HUES48 (cell line): ENCODE data around the gene PDGFC.

Source experiments
- H3K27ac ChIP-seq: one replicate; pipeline ENCODE4 v1.7.0; 2013; ENCODE audit warnings: low read depth, low read length, inconsistent platforms
- H3K27me3 ChIP-seq: 2 replicates; pipeline ENCODE4 v1.6.1; 2013; ENCODE audit warnings: mild to moderate bottlenecking, low read length; ENCODE audit not compliant: control insufficient read depth, insufficient read depth
- H3K36me3 ChIP-seq: 2 replicates; pipeline ENCODE4 v1.6.1; 2013; ENCODE audit warnings: low read length; ENCODE audit not compliant: control insufficient read depth, insufficient read depth
- H3K4me1 ChIP-seq: 2 replicates; pipeline ENCODE4 v1.6.1; 2013; ENCODE audit warnings: mild to moderate bottlenecking, low read length; ENCODE audit not compliant: control insufficient read depth, insufficient read depth
- H3K4me3 ChIP-seq: 2 replicates; pipeline ENCODE4 v1.5.1; 2013; ENCODE audit warnings: mild to moderate bottlenecking, low read depth, low read length
- H3K9ac ChIP-seq: 2 replicates; pipeline ENCODE4 v1.6.1; 2013; ENCODE audit warnings: mild to moderate bottlenecking, low read depth, low read length, moderate library complexity
- H3K9me3 ChIP-seq: 2 replicates; pipeline ENCODE4 v1.6.1; 2013; ENCODE audit warnings: low read length; ENCODE audit not compliant: control insufficient read depth, insufficient read depth

The PDGFC gene

GRCh38 chr4:156974264-156974663 lies 2.7 kb upstream of the PDGFC start:
- Histone ChIP-seq H3K9me3 (no peaks in the 10 kb centered on the region), H3K9ac (no peak overlapping the region), H3K4me1 (peaks cover 24% of the 10 kb centered on the region), H3K36me3 (no peaks in the 10 kb centered on the region), H3K27me3 (peaks cover 14% of the 10 kb centered on the region), H3K4me3 (no peak overlapping the region), H3K27ac (no peak overlapping the region)

GRCh38 chr4:156972379-156973015 lies 898 bp upstream of the PDGFC start:
- H3K9ac ChIP-seq: no peak overlapping the region
- peak overlapping the region; percentile 79 for H3K4me3 ChIP-seq
- H3K27ac ChIP-seq: no peak overlapping the region
- peaks cover 22% of the 10 kb centered on the region for H3K4me1 ChIP-seq
- H3K36me3 ChIP-seq: no peaks in the 10 kb centered on the region
- no peaks in the 10 kb centered on the region for H3K9me3 ChIP-seq
- peaks cover 17% of the 10 kb centered on the region for H3K27me3 ChIP-seq

- Histone ChIP-seq H3K4me1 (peaks cover 20% of the 10 kb centered on the region), H3K9ac (peak overlapping the region; percentile 58; the same call in 1 of the 2 replicates), H3K36me3 (no peaks in the 10 kb centered on the region), H3K27ac (peak overlapping the region; percentile 64), H3K9me3 (no peaks in the 10 kb centered on the region), H3K4me3 (peak overlapping the region; percentile 79), H3K27me3 (peaks cover 17% of the 10 kb centered on the region)
Measured at GRCh38 chr4:156971165-156971675, 379 bp downstream of the PDGFC start.

GRCh38 chr4:156970501-156971164 lies 966 bp downstream of the PDGFC start:
- Histone ChIP-seq H3K9me3 (no peaks in the 10 kb centered on the region), H3K4me3 (peak overlapping the region; percentile 79), H3K27ac (no peak overlapping the region), H3K4me1 (peaks cover 20% of the 10 kb centered on the region), H3K36me3 (no peaks in the 10 kb centered on the region), H3K9ac (0 out of 2 replicates have a peak overlapping the region, but pooled peaks have one; percentile 4), H3K27me3 (peaks cover 17% of the 10 kb centered on the region)

GRCh38 chr4:156969911-156970310 lies 1.7 kb downstream of the PDGFC start:
- H3K27ac ChIP-seq: no peak overlapping the region
- peaks cover 20% of the 10 kb centered on the region for H3K4me1 ChIP-seq
- peaks cover 17% of the 10 kb centered on the region for H3K27me3 ChIP-seq
- H3K36me3 ChIP-seq: no peaks in the 10 kb centered on the region
- H3K4me3 ChIP-seq: peak overlapping the region; percentile 79
- no peaks in the 10 kb centered on the region for H3K9me3 ChIP-seq
- H3K9ac ChIP-seq: peak overlapping the region; percentile 7; the same call in 1 of the 2 replicates

GRCh38 chr4:156969101-156969500 lies 2.5 kb downstream of the PDGFC start:
- no peaks in the 10 kb centered on the region for H3K9me3 ChIP-seq
- H3K4me3 ChIP-seq: peak overlapping the region; percentile 79; the same call in 1 of the 2 replicates
- no peaks in the 10 kb centered on the region for H3K36me3 ChIP-seq
- H3K27ac ChIP-seq: no peak overlapping the region
- H3K9ac ChIP-seq: no peak overlapping the region
- peaks cover 20% of the 10 kb centered on the region for H3K4me1 ChIP-seq
- peaks cover 17% of the 10 kb centered on the region for H3K27me3 ChIP-seq

GRCh38 chr4:156968479-156968984 lies 3.1 kb downstream of the PDGFC start:
- Histone ChIP-seq H3K27ac (no peak overlapping the region), H3K4me3 (no peak overlapping the region; the same call in 1 of the 2 replicates), H3K4me1 (peaks cover 20% of the 10 kb centered on the region), H3K9me3 (no peaks in the 10 kb centered on the region), H3K9ac (no peak overlapping the region), H3K36me3 (no peaks in the 10 kb centered on the region), H3K27me3 (peaks cover 17% of the 10 kb centered on the region)

GRCh38 chr4:156966836-156967235 lies 4.8 kb downstream of the PDGFC start:
- Histone ChIP-seq H3K4me1 (peaks cover 22% of the 10 kb centered on the region), H3K27me3 (peaks cover 17% of the 10 kb centered on the region)

GRCh38 chr4:156963419-156963818 lies 8.2 kb downstream of the PDGFC start:
- Histone ChIP-seq H3K36me3 (no peaks in the 10 kb centered on the region), H3K27me3 (no peaks in the 10 kb centered on the region), H3K4me1 (peaks cover 13% of the 10 kb centered on the region; the same call in 1 of the 2 replicates), H3K9me3 (no peaks in the 10 kb centered on the region), H3K4me3 (no peak overlapping the region), H3K9ac (no peak overlapping the region), H3K27ac (no peak overlapping the region)

More at GRCh38 chr4:156966836-156967235, 4.8 kb downstream of the PDGFC start:
- no peak overlapping the region for H3K27ac ChIP-seq
- H3K4me3 ChIP-seq: no peak overlapping the region
- H3K9me3 ChIP-seq: no peaks in the 10 kb centered on the region
- no peaks in the 10 kb centered on the region for H3K36me3 ChIP-seq
- no peak overlapping the region for H3K9ac ChIP-seq

- H3K9me3 ChIP-seq: no peaks in the 10 kb centered on the region
- H3K27me3 ChIP-seq: no peaks in the 10 kb centered on the region
- H3K9ac ChIP-seq: no peak overlapping the region
- H3K27ac ChIP-seq: no peak overlapping the region
- no peaks in the 10 kb centered on the region for H3K36me3 ChIP-seq
- H3K4me1 ChIP-seq: peaks cover 13% of the 10 kb centered on the region; the same call in 1 of the 2 replicates
- no peak overlapping the region for H3K4me3 ChIP-seq
Measured at GRCh38 chr4:156962528-156962974, 9.0 kb downstream of the PDGFC start.

GRCh38 chr4:156962058-156962358 lies 9.6 kb downstream of the PDGFC start:
- H3K4me1 ChIP-seq: peaks cover 13% of the 10 kb centered on the region; the same call in 1 of the 2 replicates
- H3K9me3 ChIP-seq: no peaks in the 10 kb centered on the region
- no peak overlapping the region for H3K27ac ChIP-seq
- no peak overlapping the region for H3K9ac ChIP-seq
- no peaks in the 10 kb centered on the region for H3K36me3 ChIP-seq
- no peaks in the 10 kb centered on the region for H3K27me3 ChIP-seq
- no peak overlapping the region for H3K4me3 ChIP-seq
